Measurements from ENCODE around the gene APOM.
A peak's percentile ranks its signal among the peaks of the same experiment; 100 is the strongest.

The APOM gene

DNA sequence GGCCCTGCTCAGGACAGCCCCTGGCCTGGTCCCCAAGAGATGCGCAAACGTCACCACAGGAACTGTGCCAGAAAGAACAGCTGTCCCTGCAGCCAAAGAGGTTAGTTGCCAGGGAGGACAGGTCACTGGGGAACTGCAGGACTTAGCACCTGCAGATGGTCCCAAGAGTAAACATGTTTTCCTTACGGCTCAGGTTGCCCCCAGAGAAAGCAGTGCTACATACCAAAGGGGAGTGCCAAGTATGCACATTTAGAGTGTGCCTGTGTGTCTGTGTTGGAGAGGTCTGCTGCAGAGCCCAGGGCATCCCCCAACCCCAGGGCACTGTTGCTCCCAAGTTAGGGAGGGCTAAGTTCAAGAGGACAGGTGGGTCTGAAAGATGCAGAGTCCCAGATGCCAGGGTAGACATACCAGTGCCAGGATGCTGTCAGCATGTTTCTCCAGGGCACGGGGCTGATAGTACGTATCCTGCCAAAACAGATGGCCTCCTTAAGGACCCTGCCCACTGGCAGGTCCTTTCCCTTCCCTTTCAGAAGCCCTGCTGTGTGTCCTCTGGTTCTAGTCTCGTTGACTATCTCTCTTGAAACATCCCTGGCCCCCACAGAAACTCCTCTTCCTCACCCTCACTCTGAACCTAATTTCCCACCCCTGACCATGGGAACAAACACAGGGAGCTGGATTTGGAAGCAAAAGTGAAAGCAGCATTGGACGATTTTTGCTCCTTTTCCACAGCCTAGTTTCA is 46.1 kb downstream of the APOM start:
- H3K4me3 Mint-ChIP-seq: peak overlapping the region; percentile 98 to 99 (median 98)
- peaks cover 2% of the 10 kb centered on the region for H3K27me3 Mint-ChIP-seq (ENCODE audit: low read depth)
- no peaks in the 10 kb centered on the region for H3K9me3 Mint-ChIP-seq
- peaks cover 16% of the 10 kb centered on the region for H3K4me1 Mint-ChIP-seq
- TF ChIP-seq, protein P1, sequence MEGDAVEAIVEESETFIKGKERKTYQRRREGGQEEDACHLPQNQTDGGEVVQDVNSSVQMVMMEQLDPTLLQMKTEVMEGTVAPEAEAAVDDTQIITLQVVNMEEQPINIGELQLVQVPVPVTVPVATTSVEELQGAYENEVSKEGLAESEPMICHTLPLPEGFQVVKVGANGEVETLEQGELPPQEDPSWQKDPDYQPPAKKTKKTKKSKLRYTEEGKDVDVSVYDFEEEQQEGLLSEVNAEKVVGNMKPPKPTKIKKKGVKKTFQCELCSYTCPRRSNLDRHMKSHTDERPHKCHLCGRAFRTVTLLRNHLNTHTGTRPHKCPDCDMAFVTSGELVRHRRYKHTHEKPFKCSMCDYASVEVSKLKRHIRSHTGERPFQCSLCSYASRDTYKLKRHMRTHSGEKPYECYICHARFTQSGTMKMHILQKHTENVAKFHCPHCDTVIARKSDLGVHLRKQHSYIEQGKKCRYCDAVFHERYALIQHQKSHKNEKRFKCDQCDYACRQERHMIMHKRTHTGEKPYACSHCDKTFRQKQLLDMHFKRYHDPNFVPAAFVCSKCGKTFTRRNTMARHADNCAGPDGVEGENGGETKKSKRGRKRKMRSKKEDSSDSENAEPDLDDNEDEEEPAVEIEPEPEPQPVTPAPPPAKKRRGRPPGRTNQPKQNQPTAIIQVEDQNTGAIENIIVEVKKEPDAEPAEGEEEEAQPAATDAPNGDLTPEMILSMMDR (IDR thresholded peaks at IDR 0.05; ENCODE audit: unreplicated experiment in 3 of 3): no peak
- peak overlapping the region; percentile 90 to 96 (median 94) for H3K27ac Mint-ChIP-seq
- peaks cover 22% of the 10 kb centered on the region for H3K36me3 Mint-ChIP-seq (ENCODE audit: low read depth)

DNA sequence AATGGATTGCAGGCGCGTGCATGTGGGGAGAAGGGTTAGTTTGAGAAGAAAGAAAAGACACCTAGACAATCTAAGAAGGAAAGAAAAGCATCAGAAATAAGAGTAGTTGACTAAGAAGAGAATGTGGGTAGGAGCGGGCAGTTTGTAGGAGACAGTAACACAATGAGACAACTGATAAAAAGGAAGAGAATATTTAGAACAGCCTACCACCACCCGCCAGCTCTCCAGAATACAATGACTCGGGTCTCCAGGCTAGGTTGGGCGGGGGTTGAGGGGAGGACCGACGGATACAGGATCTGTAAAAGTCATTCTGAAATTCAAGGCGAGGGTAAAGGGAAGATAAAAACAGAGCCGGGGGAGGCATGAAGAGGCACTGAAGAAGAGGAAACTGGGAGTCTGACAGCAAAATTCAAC is 46.7 kb downstream of the APOM start:
- no peaks in the 10 kb centered on the region for H3K9me3 Mint-ChIP-seq
- H3K36me3 Mint-ChIP-seq (ENCODE audit: low read depth): peaks cover 16% of the 10 kb centered on the region
- TF ChIP-seq, protein P1 (IDR thresholded peaks at IDR 0.05; ENCODE audit: unreplicated experiment in 3 of 3): no peak
- H3K4me1 Mint-ChIP-seq: peaks cover 16% of the 10 kb centered on the region
- peaks cover 3% of the 10 kb centered on the region for H3K27me3 Mint-ChIP-seq (ENCODE audit: low read depth)
- peak overlapping the region; percentile 90 to 96 (median 94) for H3K27ac Mint-ChIP-seq
- H3K4me3 Mint-ChIP-seq: peak overlapping the region; percentile 98 to 99 (median 98)

DNA sequence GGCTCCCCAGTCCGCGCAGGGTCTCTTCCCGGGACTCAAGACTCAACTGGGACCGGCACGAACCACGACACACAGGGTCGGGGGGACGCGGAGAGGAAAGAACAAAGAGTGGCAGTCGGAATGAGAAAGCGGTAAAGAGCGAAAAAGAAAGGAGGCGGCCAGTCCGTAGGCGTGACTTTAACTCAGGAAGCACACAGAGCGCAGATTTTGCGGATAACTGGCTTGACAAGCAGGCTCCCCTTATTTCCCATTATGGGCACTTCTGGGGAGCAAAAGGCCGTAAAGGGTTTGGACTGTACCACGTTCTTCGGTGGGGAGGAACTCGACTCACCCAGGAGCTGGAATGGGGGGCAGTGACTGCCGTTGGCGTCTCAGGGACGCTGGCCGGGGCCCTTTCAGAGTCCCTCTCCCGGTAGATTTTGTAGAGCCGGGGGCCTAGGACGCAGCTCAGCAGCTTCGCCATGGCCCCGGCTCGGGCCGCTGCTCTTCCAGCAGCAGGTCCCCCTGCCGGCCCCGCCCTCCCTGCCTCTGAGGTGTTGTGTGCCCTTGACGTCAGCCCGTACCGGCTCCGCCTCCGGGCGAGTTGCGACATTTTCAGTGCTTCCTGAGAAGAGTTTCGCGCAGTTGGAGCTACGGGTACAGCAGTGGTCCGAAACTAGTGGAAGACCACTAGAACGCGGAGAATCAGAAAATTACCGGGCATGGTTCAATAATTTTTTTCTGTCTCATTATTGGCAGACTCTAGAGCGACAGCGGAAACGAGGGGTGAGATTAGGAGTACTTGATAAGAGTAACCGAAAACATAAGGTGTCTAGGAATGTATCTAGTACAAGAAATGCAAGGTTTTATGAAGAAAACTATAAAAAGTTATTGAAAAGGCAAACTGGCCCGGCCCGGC is 47.4 kb downstream of the APOM start, which contains the start of gene ABHD16A:
Gene ABHD16A (minus strand): TSS at position 506 of the 898 bp plus-strand sequence. CDS start 43 bp downstream, at position 463.
- peak within 1 kb of the TSS; percentile 98 to 99 (median 98) for H3K4me3 Mint-ChIP-seq
- peak within 1 kb of the TSS; percentile 90 to 96 (median 94) for H3K27ac Mint-ChIP-seq
- no peaks in the 10 kb centered on the region for H3K9me3 Mint-ChIP-seq
- H3K36me3 Mint-ChIP-seq (ENCODE audit: low read depth): peaks cover 9% of the 10 kb centered on the region
- TF ChIP-seq, protein P1 (IDR thresholded peaks at IDR 0.05; ENCODE audit: unreplicated experiment in 3 of 3): peak in 1 of 3 experiments; percentile 12
- H3K4me1 Mint-ChIP-seq: peaks cover 16% of the 10 kb centered on the region
- H3K27me3 Mint-ChIP-seq (ENCODE audit: low read depth): peaks cover 3% of the 10 kb centered on the region

DNA sequence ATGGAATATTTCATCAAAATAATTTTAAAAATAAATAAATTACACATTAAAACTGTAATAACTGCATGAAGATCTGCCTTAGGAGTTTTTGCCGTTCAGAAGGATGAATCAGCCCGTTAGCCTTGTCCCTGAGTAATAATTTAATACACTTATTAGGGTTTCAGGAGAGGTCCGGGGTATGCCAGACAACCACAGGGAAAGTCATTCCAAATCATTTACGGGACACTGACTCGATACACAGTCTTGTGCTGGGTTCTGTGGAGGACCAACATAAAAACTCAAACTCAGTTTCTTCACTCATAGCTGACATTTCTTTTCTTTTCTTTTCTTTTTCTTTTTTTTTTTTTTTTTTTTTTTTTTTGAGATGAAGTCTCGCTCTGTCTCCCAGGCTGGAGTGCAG is 50.2 kb downstream of the APOM start:
- Mint-ChIP-seq H3K36me3 (ENCODE audit: low read depth) (peaks cover 4% of the 10 kb centered on the region), H3K9me3 (no peaks in the 10 kb centered on the region), H3K4me3 (peak overlapping the region in 1 of 3 experiments; percentile 5), H3K4me1 (peaks cover 14% of the 10 kb centered on the region), H3K27me3 (ENCODE audit: low read depth) (peaks cover 3% of the 10 kb centered on the region), H3K27ac (no peak overlapping the region)
- TF ChIP-seq, protein P1 (IDR thresholded peaks at IDR 0.05; ENCODE audit: unreplicated experiment in 3 of 3): no peak

DNA sequence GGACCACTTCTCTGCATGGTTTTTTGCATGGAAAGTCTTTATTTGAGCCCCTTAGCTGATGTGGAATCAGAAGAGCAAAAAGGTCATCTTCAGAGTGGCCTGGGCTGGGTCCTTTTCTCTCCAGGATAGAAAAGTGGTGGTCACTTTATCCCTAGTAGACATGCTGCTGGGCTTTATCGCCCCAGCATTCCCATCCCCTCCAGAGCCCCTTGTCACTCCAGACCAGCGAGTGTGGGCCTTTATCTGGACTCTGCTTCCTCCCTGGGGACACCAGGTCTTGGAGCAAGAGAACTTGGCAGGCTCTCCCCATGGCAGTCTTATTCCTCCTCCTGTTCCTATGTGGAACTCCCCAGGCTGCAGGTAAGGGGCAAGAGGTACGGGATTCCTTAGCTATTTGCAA is 50.9 kb downstream of the APOM start, which contains the start of gene LY6G6F:
Gene LY6G6F (plus strand): TSS at position 268 of the 400 bp plus-strand sequence. CDS start 41 bp downstream, at position 309.
- no peaks in the 10 kb centered on the region for H3K36me3 Mint-ChIP-seq (ENCODE audit: low read depth)
- TF ChIP-seq, protein P1 (IDR thresholded peaks at IDR 0.05; ENCODE audit: unreplicated experiment in 3 of 3): no peak
- peaks cover 8% of the 10 kb centered on the region for H3K4me1 Mint-ChIP-seq
- no peak within 1 kb of the TSS for H3K27ac Mint-ChIP-seq
- peaks cover 3% of the 10 kb centered on the region for H3K27me3 Mint-ChIP-seq (ENCODE audit: low read depth)
- no peaks in the 10 kb centered on the region for H3K9me3 Mint-ChIP-seq
- peak within 1 kb of the TSS in 2 of 3 experiments; percentile 56 to 61 for H3K4me3 Mint-ChIP-seq

Measured in nephron (organoid).